GM18951 (cell line): ENCODE data around the gene HNRNPUL1.
"Not testable (repeated sequence)": the region's sequence is repeated elsewhere in the genome, so short reads cannot be mapped to it uniquely, and the experiment has no call there.

Experiments used
- POLR2A ChIP-seq: IDR thresholded peaks from 4 replicates; pipeline ENCODE4 v1.6.1; 2011; ENCODE audit warnings: mild to moderate bottlenecking; ENCODE audit not compliant: insufficient read length, insufficient read depth; ENCODE audit errors: extremely low read depth
- in situ Hi-C: fragments of 300-500 bp; cut with MboI; formaldehyde crosslinking; loops from one replicate; pipeline ENCODE4 v1.12.0; 2022; ENCODE audit warnings: low sequenced_read_pairs, mixed read lengths, inconsistent platforms; ENCODE audit not compliant: unreplicated experiment

Gene HNRNPUL1

GRCh38 chr19:41226053-41226873 lies 37.9 kb upstream of the HNRNPUL1 start:
- TF ChIP-seq POLR2A, result no peak
- in situ Hi-C loops, result no loop called here

GRCh38 chr19:41226874-41227390 lies 37.2 kb upstream of the HNRNPUL1 start:
- in situ Hi-C loops, result no loop called here
- TF ChIP-seq POLR2A, result no peak

GRCh38 chr19:41228486-41228885 lies 35.7 kb upstream of the HNRNPUL1 start:
- in situ Hi-C loops, result no loop called here
- no peak for TF ChIP-seq POLR2A

- in situ Hi-C loops, result not testable (repeated sequence)
Measured at GRCh38 chr19:41229338-41229737, 34.8 kb upstream of the HNRNPUL1 start.

GRCh38 chr19:41230067-41230857 lies 33.9 kb upstream of the HNRNPUL1 start:
- in situ Hi-C loops, result no loop called here
- TF ChIP-seq POLR2A, result no peak

GRCh38 chr19:41232686-41233085 lies 31.5 kb upstream of the HNRNPUL1 start:
- in situ Hi-C loops, result no loop called here

GRCh38 chr19:41233748-41234240 lies 30.4 kb upstream of the HNRNPUL1 start:
- in situ Hi-C loops, result no loop called here
- TF ChIP-seq POLR2A, result no peak

More at GRCh38 chr19:41232686-41233085, 31.5 kb upstream of the HNRNPUL1 start:
- TF ChIP-seq POLR2A, result no peak

- TF ChIP-seq POLR2A, result no peak
- in situ Hi-C loops, result no loop called here
Measured at GRCh38 chr19:41234512-41235168, 29.5 kb upstream of the HNRNPUL1 start.

- in situ Hi-C loops, result no loop called here
- TF ChIP-seq POLR2A, result no peak
Measured at GRCh38 chr19:41235480-41235879, 28.7 kb upstream of the HNRNPUL1 start.

GRCh38 chr19:41238244-41238643 lies 25.9 kb upstream of the HNRNPUL1 start:
- in situ Hi-C loops, result no loop called here
- no peak for TF ChIP-seq POLR2A

- in situ Hi-C loops, result no loop called here
- TF ChIP-seq POLR2A, result no peak
Measured at GRCh38 chr19:41239363-41239762, 24.8 kb upstream of the HNRNPUL1 start.

- in situ Hi-C loops, result no loop called here
- no peak for TF ChIP-seq POLR2A
Measured at GRCh38 chr19:41239961-41240574, 24.1 kb upstream of the HNRNPUL1 start.

GRCh38 chr19:41241859-41242258 lies 22.3 kb upstream of the HNRNPUL1 start:
- no peak for TF ChIP-seq POLR2A

GRCh38 chr19:41244117-41244516 lies 20.1 kb upstream of the HNRNPUL1 start:
- no peak for TF ChIP-seq POLR2A

More at GRCh38 chr19:41241859-41242258, 22.3 kb upstream of the HNRNPUL1 start:
- in situ Hi-C loops, result no loop called here

More at GRCh38 chr19:41244117-41244516, 20.1 kb upstream of the HNRNPUL1 start:
- in situ Hi-C loops, result no loop called here
